Stimulated activated CD4-positive, alpha-beta T cell treated with anti-CD3 and anti-CD28 coated beads, Interleukin-1b, Interleukin-23, amount 100 ng/mL, for 4 hours (primary cell): ENCODE measurements around the gene CLCN3.
"Not testable (repeated sequence)": the region's sequence is repeated elsewhere in the genome, so short reads cannot be mapped to it uniquely, and the experiment has no call there.

Experiments used
- DNase-seq, 2 donors: peaks; one replicate each; pipeline ENCODE4 v3.0.0-alpha.2; 2020; ENCODE audit warnings: low read depth in 2 of 2

Gene CLCN3

DNA sequence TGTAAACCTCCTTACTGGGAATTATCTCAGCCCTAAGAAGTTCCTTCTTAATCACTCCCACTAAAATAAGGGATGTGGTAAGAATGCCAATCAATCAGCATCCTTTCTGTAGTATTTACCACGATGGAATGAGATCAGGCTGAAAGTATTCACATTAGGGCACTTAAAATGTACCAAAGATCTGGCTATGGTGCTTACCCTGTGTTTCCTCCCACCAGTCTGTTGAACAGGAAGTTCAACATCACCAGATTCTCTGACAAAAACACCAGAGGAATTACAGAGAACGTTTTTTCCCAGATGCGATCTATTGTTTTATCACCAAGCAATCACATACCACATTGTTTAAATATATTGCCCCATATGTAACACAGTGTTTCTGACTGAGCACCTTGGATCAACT, 2.1 kb upstream of the CLCN3 start:
- DNase-seq, result no peak

DNA sequence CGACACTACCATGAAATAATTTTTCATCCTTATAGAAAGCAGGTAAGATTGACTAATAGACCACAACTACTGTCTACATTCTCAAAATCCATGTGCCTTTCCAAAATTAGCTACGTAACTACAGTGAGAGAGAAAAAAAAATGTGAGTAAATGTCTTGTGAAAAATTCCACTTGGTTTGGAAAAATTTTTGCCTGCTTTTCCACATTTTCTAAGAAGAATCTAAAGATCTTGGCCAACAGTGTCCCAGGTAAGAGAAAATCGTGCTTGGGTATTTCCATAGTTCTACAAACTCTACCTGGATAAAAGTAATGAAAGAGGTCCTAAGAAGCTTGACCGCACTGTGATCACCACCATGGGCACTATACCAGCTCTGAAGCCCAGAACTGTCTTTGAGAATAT, 1.4 kb upstream of the CLCN3 start:
- no peak for DNase-seq

DNA sequence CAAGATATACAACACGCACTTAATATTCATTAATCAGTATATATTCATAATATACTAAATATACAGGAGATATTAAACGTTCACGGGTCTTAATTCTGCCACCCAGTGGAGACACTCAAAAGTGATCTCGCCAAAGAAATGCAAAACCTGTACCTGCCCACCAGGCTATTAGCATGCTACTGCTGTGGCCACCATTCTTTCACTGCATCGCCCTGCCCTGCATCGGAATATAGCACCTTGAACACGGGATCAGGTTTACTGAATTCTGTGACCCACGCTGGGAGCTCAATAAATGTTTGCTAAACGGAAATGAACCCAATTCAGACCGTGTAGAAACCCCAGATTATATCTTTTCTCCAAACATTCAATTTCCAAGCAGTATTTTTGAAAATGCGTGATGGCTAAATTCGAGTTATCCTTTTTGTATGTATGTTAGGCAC, 840 bp upstream of the CLCN3 start:
- peak in 1 of 2 donors; percentile 29 for DNase-seq

- no peak for DNase-seq
Observed at GRCh38 chr4:169620880-169621248, 486 bp downstream of the CLCN3 start.

- peak in 1 of 2 donors; percentile 17 for DNase-seq
Observed at GRCh38 chr4:169621731-169622492, 1.5 kb downstream of the CLCN3 start.

DNA sequence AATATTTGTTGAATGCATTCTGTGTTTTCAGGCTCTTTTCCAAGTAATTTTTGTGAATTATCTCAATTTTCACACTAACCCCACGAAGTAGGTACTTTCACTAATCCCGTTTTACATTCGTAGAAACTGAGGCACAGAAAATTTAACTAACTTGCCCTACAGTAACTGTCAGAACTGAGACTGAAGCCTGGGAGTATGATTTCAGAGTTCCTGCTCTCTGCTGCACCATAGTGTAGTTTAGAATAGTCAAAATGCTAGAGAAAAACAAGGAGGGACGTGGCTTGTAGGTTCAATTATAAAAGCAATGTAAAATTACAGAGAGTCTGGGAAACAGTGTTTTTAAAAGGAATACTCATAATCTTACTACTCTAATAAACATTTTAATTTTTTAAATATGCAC, 2.2 kb downstream of the CLCN3 start:
- no peak for DNase-seq

- DNase-seq, result not testable (repeated sequence)
Observed at GRCh38 chr4:169624012-169624411, 3.6 kb downstream of the CLCN3 start.

DNA sequence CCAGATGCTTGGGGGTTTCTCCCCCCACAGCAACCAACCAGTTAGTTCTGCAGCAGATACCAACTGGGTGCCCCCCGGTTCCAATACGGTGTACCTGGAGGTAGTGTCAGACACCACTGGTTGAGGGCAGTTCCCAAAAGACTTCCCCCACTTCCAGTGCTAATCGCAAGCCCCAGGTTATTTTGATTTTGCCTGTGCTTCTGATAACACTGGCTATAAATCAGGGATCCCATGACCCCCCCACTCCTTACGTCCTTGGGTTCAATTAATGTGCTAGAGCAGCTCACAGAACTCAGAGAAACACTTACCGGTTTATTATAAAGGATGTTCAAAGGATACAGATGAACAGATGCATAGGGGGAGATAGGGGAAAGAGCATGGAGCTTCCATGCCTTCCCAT, 5.5 kb downstream of the CLCN3 start:
- no peak for DNase-seq

- no peak for DNase-seq
Observed at GRCh38 chr4:169626331-169627282, 6.2 kb downstream of the CLCN3 start.

- DNase-seq, result no peak
Observed at GRCh38 chr4:169627307-169627706, 6.9 kb downstream of the CLCN3 start.

GRCh38 chr4:169628579-169628978, 8.2 kb downstream of the CLCN3 start:
- no peak for DNase-seq

DNA sequence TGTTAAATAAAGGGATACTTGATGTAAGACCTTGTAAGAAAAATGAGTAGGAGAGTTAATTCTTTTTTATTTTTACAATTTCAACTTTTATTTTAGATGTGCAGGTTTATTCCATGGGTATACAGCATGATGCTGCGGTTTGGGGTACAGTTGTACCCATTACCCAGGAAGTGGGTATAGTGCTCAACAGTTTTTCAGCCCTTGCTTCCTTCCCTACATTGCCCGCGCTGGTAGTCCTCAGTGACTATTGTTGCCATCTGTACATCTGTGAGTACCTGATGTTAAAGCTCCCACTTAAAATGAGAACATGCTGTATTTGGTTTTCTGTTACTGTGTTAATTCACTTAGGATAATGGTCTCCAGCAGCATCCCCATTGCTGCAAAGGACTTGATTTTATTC, 9.7 kb downstream of the CLCN3 start:
- no peak for DNase-seq

- DNase-seq, result no peak
Observed at GRCh38 chr4:169632896-169633295, 12.5 kb downstream of the CLCN3 start.

DNA sequence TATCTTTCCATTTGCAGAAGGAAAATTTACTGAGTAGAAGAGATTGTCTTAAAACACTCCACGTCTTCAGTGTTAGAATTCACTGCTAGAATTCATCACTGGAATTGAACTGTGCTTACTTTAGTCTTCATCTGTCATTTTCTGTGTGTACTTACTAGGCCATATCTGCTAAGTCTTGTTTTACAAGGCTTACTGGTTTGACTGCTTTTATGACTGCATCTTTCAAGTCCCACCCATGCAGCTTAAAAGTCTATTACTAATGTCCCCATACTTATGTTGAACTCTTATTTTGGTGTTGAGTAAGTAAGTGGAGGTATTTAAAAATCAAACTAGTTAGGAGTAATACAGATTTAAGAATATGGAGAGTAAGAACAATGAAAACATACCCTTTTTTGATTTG, 14.6 kb downstream of the CLCN3 start:
- no peak for DNase-seq

DNA sequence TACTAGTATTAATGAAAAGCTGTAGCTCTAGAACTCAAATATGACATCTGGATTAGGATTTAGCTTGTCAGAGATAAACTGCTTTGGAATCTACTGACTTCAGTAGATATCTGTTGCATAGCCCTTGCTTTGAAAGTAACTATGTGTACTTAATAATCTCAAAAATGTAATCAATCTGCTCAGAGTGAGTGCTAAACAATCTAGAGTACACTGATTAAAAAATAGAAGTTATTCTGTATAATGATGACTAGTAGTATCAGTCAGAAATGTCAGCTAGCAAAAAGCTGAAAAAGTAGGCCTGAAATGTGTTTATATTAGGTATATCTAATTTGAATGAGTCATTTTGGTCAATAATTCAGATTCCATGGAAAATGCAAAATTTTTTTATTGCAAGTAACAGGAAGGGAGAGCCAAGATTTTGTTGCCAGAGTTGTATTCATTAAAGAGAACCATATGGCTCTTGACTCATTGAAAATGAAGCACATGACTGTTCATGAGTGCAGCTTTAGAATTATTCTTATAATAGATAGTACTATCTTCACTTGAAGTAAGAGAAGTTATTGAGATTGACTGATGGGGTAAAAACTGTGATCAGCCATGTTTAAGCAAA, 20.0 kb downstream of the CLCN3 start:
- DNase-seq, result no peak

- DNase-seq, result no peak
Observed at GRCh38 chr4:169644802-169645201, 24.4 kb downstream of the CLCN3 start.

DNA sequence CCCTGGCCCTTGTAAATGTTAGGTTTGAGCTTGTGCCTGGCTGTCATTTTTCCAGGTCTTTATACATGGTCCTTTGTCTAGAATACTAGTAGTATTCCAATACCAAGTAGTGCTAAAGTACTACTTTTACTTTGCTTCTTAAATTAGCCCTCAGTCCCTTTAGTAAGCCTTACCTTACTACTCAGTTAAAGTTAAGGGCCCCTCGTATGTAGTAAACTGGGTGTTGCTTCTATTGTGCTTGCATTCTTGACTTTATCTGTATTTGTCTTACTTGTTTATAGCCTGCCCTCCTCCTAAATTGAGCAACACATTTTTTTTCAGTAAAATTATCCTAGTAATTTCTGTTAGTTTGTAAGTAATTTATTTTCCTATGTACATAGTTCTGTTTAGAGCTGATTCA, 25.2 kb downstream of the CLCN3 start:
- DNase-seq, result no peak

DNA sequence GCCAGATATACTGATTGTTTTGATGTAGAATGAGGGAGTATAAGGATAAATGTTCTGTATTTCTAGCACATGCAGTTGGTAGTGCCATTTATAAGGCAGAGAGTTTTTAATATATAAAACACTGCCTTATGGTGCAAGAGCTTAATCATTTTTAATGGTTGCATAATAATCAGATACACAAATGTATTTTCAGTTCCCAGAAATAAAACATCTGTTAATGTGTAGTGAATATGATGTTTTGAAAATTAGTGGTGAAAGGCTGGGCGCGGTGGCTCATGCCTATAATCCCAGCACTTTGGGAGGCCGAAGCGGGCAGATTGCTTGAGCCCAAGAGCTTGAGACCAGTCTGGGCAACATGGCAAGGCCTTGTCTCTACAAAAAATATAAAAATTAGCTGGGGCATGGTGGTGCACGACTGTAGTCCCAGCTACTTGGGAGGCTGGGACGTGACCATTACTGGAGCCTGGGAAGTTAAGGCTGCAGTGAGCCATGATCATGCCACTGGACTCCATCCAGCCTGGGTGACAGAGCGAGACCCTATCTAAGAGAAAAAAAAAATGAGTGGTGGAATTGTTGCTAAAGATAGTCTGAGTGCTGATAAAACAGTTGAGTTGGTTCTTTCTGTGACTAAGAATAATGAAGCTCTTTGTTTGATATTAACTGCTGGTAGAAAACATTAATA, 29.3 kb downstream of the CLCN3 start:
- no peak for DNase-seq

DNA sequence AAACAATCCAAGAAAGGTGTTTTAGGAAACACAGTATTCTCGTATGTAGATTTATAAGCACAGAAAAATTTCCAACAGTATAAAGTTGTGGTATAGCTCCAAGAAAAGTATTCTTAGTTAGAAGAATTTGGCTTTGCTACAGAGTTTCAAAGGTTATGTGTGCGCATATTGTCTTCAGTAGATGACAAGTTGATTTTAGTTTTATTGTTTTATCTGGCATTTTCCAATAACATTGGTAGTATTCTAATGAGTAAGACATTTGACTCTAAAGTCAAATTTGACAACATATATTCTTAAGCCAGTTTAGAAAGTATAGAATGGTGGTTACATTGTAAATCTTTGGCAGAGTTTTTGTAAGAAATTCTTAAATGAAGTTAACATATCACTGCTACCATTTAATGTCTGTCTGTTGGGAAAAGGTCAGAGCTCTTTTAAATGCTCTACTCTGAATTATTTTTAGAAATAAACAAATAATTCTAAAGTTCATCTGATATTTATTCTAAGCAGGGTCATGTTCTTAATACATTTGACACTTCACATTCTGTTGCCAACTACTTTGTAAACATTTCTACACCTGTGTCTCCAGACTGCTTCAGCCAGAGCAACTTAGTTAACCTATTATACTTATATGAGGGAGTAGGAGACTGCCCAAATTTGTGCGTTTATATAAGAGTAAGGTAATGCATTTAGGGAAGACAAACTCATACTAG, 30.0 kb downstream of the CLCN3 start:
- DNase-seq, result no peak

- no peak for DNase-seq
Observed at GRCh38 chr4:169652535-169652934, 32.2 kb downstream of the CLCN3 start.

- DNase-seq, result no peak
Observed at GRCh38 chr4:169655401-169655800, 35.0 kb downstream of the CLCN3 start.
